Fibroblast of lung (primary cell): ENCODE results near the gene RNPEPL1. TPM values are rescaled to one million over a fixed set of nuclear protein-coding genes. Genes with fewer than 3 reads are reported as not detected.

Experiments
- DNase-seq, 2 donors: peaks; one replicate each; pipeline versions ENCODE4 v3.0.0 to v3.0.0-alpha.2; 2010; ENCODE audit warnings: low read depth in 2 of 2
- H2AFZ ChIP-seq: 2 replicates; pipeline ENCODE4 v1.5.1; 2012; ENCODE audit warnings: low read length, control low read depth, inconsistent platforms
- H3K27ac ChIP-seq: 2 replicates; pipeline ENCODE4 v1.5.1; 2011; ENCODE audit warnings: low read length, control low read depth; ENCODE audit not compliant: insufficient read depth
- H3K27me3 ChIP-seq: 2 replicates; pipeline ENCODE4 v1.5.1; 2011; ENCODE audit warnings: mild to moderate bottlenecking, low read length; ENCODE audit not compliant: control insufficient read depth, insufficient read depth
- H3K36me3 ChIP-seq: 2 replicates; pipeline ENCODE4 v1.5.1; 2011; ENCODE audit warnings: low read length; ENCODE audit not compliant: control insufficient read depth, insufficient read depth
- H3K4me1 ChIP-seq: 2 replicates; pipeline ENCODE4 v1.5.1; 2011; ENCODE audit warnings: low read length; ENCODE audit not compliant: control insufficient read depth, insufficient read depth; ENCODE audit errors: extremely low read depth
- H3K4me2 ChIP-seq: 2 replicates; pipeline ENCODE4 v1.5.1; 2011; ENCODE audit warnings: low read length, control low read depth; ENCODE audit not compliant: insufficient read depth; ENCODE audit errors: extremely low read depth
- H3K4me3 ChIP-seq, 4 experiments: fragments of 200-600 bp in 1 of 4; sonication (generic) in 1 of 4; replicated peaks in 1 of 4; 2 replicates each; pipeline ENCODE4 v1.5.1; 2011 to 2016; ENCODE audit warnings: low read length in 4 of 4, low read depth in 3 of 4, mild to moderate bottlenecking in 3 of 4, control low read depth in 2 of 4, inconsistent platforms in 1 of 4, mixed read lengths in 1 of 4; ENCODE audit not compliant: insufficient read depth in 1 of 4; ENCODE audit errors: control extremely low read depth in 1 of 4
- H3K79me2 ChIP-seq: 2 replicates; pipeline ENCODE4 v1.5.1; 2012; ENCODE audit warnings: mild to moderate bottlenecking, low read length, inconsistent platforms; ENCODE audit not compliant: control insufficient read depth, insufficient read depth
- H3K9ac ChIP-seq: 2 replicates; pipeline ENCODE4 v1.5.1; 2011; ENCODE audit warnings: mild to moderate bottlenecking, low read length, control low read depth; ENCODE audit not compliant: insufficient read depth
- H3K9me3 ChIP-seq: 2 replicates; pipeline ENCODE4 v1.5.1; 2012; ENCODE audit warnings: low read depth, low read length; ENCODE audit not compliant: control insufficient read depth, insufficient read depth
- H4K20me1 ChIP-seq: 2 replicates; pipeline ENCODE4 v1.5.1; 2011; ENCODE audit warnings: low read length; ENCODE audit not compliant: control insufficient read depth, insufficient read depth; ENCODE audit errors: extremely low read depth
- EZH2 ChIP-seq: IDR thresholded peaks from 2 replicates; pipeline ENCODE4 v1.5.1; 2012; ENCODE audit warnings: low read length, control low read depth, mild to moderate bottlenecking; ENCODE audit errors: missing control alignments
- polyA plus RNA-seq, 2 donors: library from polyadenylated mRNA; depleted of rRNA in 1 of 2; stranded (reverse) in 1 of 2; unstranded in 1 of 2; fragments of >200 nt; gene quantifications; 2 replicates each; pipeline ENCODE4 v1.2.1, GENCODE V29; 2011 to 2012; ENCODE audit warnings: missing spikeins in 1 of 2
- total RNA-seq: library from RNA; depleted of rRNA; stranded (reverse); fragments of >200 nt; gene quantifications from 2 replicates; pipeline ENCODE4 v1.2.1, GENCODE V29; 2014
- TF ChIP-seq, protein P1 (sequence below), 2 donors: IDR thresholded peaks in 1 of 2; conservative IDR thresholded peaks in 1 of 2; 1 replicate in 1 of 2; 2 replicates in 1 of 2; pipeline ENCODE4 v1.5.1; 2011 to 2012; ENCODE audit warnings: low read length in 2 of 2, control low read depth in 1 of 2, inconsistent platforms in 1 of 2, low read depth in 1 of 2, mild to moderate bottlenecking in 1 of 2

Gene RNPEPL1
- total and polyA plus RNA-seq, 2 donors (not counting 1 experiment from before 2014, with no cell fraction given): 7.9 to 20.6 TPM

DNA sequence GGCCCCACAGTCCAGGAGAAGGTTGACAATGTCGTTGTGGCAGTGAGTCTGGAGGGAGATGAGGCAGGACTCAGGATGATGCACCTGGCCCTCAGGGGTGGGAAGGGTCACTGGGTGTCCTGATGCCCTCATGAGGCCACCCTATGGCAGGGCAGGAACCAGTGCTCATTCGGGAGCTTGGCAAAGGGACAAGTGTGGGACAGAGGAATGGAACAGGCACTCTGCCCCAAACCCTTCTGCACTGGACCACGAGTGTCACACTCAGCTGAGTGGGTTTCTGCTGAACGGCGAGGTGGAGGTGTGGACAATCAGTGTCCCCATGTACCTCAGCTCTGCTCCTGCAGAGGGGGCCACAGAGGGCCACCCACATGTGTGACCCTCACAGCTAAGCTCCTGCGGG is 42.5 kb upstream of the RNPEPL1 start:
- no peaks in the 10 kb centered on the region for H3K4me1 ChIP-seq
- H3K4me3 ChIP-seq: no peak overlapping the region
- no peak overlapping the region for H3K4me2 ChIP-seq
- no peak for DNase-seq
- H3K9ac ChIP-seq: no peak overlapping the region
- no peak overlapping the region for H3K27ac ChIP-seq
- TF ChIP-seq EZH2: no peak
- TF ChIP-seq, protein P1, sequence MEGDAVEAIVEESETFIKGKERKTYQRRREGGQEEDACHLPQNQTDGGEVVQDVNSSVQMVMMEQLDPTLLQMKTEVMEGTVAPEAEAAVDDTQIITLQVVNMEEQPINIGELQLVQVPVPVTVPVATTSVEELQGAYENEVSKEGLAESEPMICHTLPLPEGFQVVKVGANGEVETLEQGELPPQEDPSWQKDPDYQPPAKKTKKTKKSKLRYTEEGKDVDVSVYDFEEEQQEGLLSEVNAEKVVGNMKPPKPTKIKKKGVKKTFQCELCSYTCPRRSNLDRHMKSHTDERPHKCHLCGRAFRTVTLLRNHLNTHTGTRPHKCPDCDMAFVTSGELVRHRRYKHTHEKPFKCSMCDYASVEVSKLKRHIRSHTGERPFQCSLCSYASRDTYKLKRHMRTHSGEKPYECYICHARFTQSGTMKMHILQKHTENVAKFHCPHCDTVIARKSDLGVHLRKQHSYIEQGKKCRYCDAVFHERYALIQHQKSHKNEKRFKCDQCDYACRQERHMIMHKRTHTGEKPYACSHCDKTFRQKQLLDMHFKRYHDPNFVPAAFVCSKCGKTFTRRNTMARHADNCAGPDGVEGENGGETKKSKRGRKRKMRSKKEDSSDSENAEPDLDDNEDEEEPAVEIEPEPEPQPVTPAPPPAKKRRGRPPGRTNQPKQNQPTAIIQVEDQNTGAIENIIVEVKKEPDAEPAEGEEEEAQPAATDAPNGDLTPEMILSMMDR (conservative IDR thresholded peaks at IDR 0.05 in 1 of 2, IDR thresholded peaks at IDR 0.05 in 1 of 2; ENCODE audit: low read depth in 1 of 2, low read length in 2 of 2): no peak
- no peaks in the 10 kb centered on the region for H3K27me3 ChIP-seq
- H2AFZ ChIP-seq: no peak overlapping the region
- no peaks in the 10 kb centered on the region for H3K36me3 ChIP-seq
- H3K79me2 ChIP-seq: no peaks in the 10 kb centered on the region
- H3K9me3 ChIP-seq: no peaks in the 10 kb centered on the region
- no peaks in the 10 kb centered on the region for H4K20me1 ChIP-seq

DNA sequence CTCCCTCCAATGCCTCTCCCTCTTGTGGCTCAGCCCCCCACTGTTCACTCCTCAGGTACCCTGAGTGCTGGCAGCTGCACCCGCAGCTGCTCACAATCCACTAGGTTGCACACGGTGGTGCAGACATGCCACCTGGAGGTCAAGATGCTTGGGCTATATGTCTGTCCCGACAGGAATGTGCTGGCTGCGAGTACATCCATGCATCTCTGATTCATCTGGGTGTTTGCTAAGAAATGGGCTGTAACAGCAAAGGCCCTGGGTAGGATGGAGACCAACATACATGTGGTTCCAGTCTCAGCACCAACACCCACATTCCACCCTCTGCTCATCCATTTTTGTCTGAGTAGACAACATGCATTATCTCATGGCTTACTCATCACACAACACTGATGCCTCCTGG is 41.8 kb upstream of the RNPEPL1 start:
- Histone ChIP-seq H3K4me1 (no peaks in the 10 kb centered on the region), H3K79me2 (no peaks in the 10 kb centered on the region), H3K9me3 (no peaks in the 10 kb centered on the region), H2AFZ (no peak overlapping the region), H3K27ac (no peak overlapping the region), H3K4me2 (no peak overlapping the region), H3K9ac (no peak overlapping the region), H4K20me1 (no peaks in the 10 kb centered on the region), H3K36me3 (no peaks in the 10 kb centered on the region), H3K27me3 (no peaks in the 10 kb centered on the region), H3K4me3 (no peak overlapping the region)
- TF ChIP-seq EZH2: no peak
- TF ChIP-seq, protein P1 (conservative IDR thresholded peaks at IDR 0.05 in 1 of 2, IDR thresholded peaks at IDR 0.05 in 1 of 2; ENCODE audit: low read depth in 1 of 2, low read length in 2 of 2): no peak
- no peak for DNase-seq

DNA sequence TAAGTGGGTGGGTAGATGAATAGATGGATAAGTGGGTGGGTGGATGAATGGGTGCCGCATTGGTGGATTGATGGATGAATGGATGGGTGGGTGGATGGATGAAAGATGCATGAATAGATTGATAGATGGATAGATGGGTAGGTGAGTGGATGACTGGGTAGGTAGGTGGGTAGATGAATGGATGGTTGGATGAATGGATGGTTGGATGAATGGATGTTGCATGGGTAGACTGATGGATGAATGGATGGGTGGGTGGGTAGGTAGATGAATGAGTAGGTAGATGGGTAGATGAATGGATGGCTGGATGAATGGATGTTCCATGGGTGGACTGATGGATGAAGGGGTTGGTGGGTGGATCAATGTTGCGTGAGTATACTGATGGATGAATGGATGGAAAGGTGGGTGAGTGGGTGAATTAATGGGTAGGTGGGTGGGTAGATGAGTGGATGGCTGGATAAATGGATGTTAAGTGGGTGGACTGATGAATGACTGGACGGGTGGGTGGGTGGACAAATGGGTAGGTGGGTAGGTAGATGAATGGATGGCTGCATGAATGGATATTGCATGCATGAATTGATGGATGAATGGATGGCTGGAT is 41.0 kb upstream of the RNPEPL1 start:
- Histone ChIP-seq H3K9me3 (no peaks in the 10 kb centered on the region), H3K9ac (no peak overlapping the region), H3K27me3 (no peaks in the 10 kb centered on the region), H3K4me3 (no peak overlapping the region), H3K27ac (no peak overlapping the region), H3K36me3 (no peaks in the 10 kb centered on the region), H3K4me1 (no peaks in the 10 kb centered on the region), H4K20me1 (no peaks in the 10 kb centered on the region), H3K79me2 (no peaks in the 10 kb centered on the region), H2AFZ (no peak overlapping the region), H3K4me2 (no peak overlapping the region)
- no peak for DNase-seq
- TF ChIP-seq, protein P1 (conservative IDR thresholded peaks at IDR 0.05 in 1 of 2, IDR thresholded peaks at IDR 0.05 in 1 of 2; ENCODE audit: low read depth in 1 of 2, low read length in 2 of 2): no peak
- no peak for TF ChIP-seq EZH2
